GM12878 (cell line): ENCODE measurements around the gene LRP1B. TPM values are rescaled to one million over a fixed set of nuclear protein-coding genes. Genes with fewer than 3 reads are reported as not detected.

Source experiments
- CBFB ChIP-seq: IDR thresholded peaks from 2 replicates; pipeline ENCODE4 v1.6.1; 2016; ENCODE audit warnings: antibody characterized with exemption, low read depth
- KAT2A ChIP-seq: conservative IDR thresholded peaks from 2 replicates; pipeline ENCODE4 v1.6.1; 2011; ENCODE audit warnings: low read depth, low read length; ENCODE audit not compliant: control insufficient read depth
- MLLT1 ChIP-seq: fragments of 450-650 bp; IDR thresholded peaks from 2 replicates; pipeline ENCODE4 v1.6.1; 2016; ENCODE audit warnings: mild to moderate bottlenecking
- MTA2 ChIP-seq: fragments of 450-650 bp; IDR thresholded peaks from 2 replicates; pipeline ENCODE4 v1.6.1; 2016; ENCODE audit warnings: low read depth, mild to moderate bottlenecking, moderate library complexity
- ZBTB33 ChIP-seq: fragments of 450-650 bp; IDR thresholded peaks from 2 replicates; pipeline ENCODE4 v1.6.1; 2017; ENCODE audit warnings: mild to moderate bottlenecking
- ZNF592 ChIP-seq: fragments of 450-650 bp; IDR thresholded peaks from 2 replicates; pipeline ENCODE4 v1.6.1; 2017; ENCODE audit warnings: mild to moderate bottlenecking, moderate library complexity
- polyA plus RNA-seq, 11 experiments: library from polyadenylated mRNA; depleted of rRNA in 4 of 11; unstranded in 6 of 11; stranded (reverse) in 5 of 11; fragments of >200 nt; fragmentation: Nextera tagmentation in 4 of 11; fragmentation: Illumina TruSeq in 1 of 11; extraction: Ambion mirVana in 4 of 11; extraction: Trizol in 1 of 11; gene quantifications; 1 replicate in 1 of 11; 2 replicates in 10 of 11; pipeline versions ENCODE4 v1.2.1 to v1.2.3, GENCODE V29; 2011 to 2016; ENCODE audit warnings: inconsistent platforms in 2 of 11, missing spikeins in 2 of 11, low read depth in 1 of 11
- total RNA-seq, 4 experiments: library from RNA; depleted of rRNA in 3 of 4; stranded (reverse); fragments of >200 nt in 3 of 4; fragmentation: Illumina TruSeq in 1 of 4; extraction: Trizol in 1 of 4; gene quantifications; 2 replicates each; pipeline versions ENCODE4 v1.2.1 to v1.2.3, GENCODE V29; 2013 to 2021

LRP1B gene
- total and polyA plus RNA-seq, 10 of the 15 experiments (the other 5 are each of a cell fraction or from before 2014, with no cell fraction given), result under 0.01 to 0.06 (median 0.03) TPM; not detected in 5

DNA sequence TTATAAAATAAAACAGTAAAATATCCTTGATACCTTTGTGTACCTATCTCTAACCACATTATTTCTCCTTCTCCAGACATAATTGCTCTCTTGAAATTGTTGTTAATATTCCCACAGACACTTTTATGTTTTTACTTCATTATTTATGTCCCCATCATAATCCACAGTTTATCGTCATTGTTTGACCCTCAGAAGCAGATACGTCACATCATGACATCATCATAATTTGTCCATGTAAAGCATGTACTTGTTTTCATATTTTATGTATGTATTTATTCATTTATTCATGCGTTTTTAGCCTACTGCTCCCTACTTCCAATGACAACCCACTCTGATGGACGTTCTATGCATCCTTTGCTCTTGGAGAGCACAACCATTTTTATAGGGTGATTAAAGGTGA, 1943.7 kb downstream of the LRP1B start (continued):
- TF ChIP-seq ZNF592 (no peak), KAT2A (no peak), MLLT1 (no peak), CBFB (no peak), MTA2 (no peak), ZBTB33 (no peak)
